ENCODE data around the gene CRNKL1.

CRNKL1 gene

DNA sequence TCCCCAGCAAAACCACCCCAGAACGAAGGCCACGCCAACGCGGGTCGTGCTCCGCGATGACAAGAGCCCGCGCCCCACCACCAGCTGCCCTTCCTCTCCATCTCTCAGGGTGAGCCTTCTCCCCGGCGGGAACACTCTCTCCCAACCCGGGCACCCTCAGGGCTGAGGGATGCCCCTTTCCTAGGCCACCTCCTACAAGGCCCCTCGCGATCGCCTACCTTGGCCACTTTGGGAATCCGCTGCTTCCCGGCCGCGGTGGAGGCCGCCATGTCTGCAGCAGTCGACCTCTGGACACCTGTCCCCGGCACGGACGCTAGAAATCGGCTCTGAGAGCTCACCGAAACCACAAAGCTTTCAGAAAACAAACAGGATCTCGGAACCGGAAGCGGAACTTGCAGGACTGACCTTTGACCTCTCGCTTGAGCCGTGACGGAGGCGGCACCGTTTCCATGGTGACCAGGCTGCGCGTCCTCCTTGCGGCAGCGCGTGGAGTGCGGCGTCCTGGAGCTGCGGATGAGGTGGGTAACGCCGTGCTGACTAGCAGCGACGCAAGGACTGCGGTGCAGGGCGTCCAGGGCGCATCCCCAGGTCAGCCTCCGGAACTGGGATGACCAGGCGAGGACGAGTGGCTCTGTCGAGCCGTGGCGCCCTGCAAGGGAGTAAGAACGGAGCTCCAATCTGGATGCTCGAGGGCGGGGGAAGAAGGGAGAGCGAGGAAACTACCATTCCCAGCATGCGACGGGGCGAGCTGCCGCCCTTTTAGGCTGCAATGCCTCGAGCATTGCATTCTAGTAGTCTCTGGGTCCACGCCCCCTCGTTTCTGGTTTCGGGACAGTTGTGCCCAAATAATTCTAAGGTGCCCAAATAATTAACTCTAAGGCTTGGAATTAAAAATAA lies at the start of gene CRNKL1, which contains the start of gene CFAP61:
Gene CRNKL1, minus strand, starts transcription at position 393 of the 897 bp plus-strand sequence. Its CDS starts 124 bp downstream, at position 269.
Gene CFAP61, plus strand, starts transcription at position 459 of the 897 bp plus-strand sequence. CDS start 4,122 bp downstream, outside the sequence.
- peak; percentile 78 for DNase-seq (ENCODE audit: low spot score)

DNA sequence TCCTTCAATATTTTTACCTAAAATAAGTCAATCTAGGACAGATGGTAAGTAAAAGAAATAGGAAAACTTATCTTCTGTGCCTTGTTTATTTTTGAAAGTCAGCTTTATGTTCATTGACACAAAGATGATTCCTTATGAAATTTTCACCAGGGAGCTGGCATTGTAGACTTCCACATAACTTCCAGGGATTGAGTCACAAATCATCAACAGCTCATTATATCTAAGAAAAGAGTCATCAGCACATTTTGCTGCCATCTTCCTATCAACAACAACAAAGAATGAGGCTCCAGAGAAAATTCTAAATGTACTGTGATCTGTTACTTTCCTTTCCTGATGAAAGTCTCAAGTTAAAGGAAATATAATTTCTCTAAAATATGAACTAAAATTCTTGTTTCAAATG lies 48.6 kb upstream of the CRNKL1 start:
- DNase-seq (ENCODE audit: low spot score): no peak

DNA sequence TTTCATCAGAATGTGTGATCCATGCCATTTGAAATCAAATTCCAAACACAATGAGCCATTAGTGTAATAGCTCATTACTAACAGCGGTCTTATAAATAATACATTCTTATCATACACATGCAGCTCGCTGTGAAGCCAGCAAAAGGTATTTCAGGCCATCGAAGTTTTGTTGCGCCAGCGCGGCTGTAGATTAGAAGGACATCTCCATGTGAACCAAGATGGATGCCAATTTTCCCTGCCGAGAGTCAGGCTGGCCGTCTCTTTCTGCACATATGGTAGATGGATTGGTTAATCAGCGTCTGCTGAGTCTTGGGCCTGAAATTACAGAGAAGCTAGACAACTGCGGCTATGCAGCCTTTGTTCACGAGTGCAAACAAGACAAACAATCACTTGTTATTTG lies 44.2 kb upstream of the CRNKL1 start:
- no peak for DNase-seq (ENCODE audit: low spot score)

DNA sequence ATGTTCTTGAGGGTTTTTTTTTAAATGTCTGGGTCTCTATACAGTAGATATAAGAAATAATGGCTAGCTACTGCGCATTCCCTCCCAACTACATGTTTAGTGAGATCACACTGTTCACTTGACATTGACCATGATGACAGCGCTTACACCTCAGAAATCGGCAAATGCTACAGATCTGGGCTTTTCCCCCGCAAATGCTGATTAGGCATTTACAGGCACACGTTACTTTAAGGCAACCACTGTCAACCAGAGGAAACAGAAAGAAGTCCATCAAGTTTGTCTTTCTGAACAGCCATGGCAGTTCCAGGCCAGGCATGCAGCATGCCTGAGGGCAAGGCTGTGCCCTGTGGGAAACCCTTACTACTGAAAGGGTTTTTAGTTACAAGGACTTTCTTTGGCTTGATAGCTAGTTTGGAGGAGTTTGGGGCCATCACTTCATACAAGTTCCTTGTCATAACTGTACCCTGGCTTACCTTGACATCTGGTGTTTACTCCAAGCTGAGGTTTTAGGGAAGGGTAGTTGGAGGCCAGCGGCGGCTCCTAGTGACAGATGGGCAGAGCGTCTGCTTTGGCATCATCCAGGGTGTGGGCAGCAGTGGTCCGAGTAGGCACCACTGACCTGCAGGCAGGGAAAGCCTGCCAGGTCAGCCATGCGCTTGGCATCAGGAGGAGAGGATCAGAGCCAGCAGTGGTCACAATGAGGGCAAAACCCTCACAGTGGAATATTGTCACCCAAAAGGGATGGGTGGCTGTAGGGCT lies 43.0 kb upstream of the CRNKL1 start:
- no peak for DNase-seq (ENCODE audit: low spot score)

DNA sequence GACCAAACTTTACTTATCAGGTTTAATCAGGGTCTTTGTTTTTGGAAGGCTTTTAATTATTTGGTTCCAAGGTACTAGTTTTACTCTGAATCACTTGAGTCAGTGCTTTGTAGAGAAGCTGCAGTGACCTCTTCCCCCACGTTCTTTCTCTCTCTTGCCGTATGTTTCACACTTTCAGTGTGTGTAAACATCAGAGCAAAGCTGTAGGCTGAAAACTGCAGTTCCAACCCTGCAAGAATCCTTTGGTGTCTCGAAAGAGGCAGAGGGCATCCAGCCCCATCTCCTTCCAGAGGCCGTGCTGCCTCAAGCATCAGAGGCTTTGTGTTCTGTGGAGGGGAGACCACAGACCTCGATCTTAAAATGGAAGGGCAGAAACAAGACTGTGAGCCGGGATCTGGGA lies 42.1 kb upstream of the CRNKL1 start:
- no peak for DNase-seq (ENCODE audit: low spot score)

DNA sequence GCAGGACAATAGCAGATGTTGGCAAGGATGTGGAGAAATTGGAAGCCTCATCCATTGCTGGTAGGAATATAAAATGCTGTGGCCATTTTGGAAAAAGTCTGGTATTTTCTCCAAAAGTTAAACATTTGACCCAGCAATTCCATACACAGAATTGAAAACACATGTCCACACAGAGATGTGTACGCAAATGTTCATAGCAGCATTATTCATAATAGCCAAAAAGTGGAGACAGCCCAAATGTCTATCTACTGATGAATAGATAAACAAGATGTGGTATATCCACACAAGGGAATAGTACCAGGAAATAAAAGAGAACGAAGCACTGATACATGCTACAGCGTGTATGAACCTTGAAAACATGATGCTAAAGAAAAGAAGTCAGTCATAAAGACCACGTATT lies 40.6 kb upstream of the CRNKL1 start:
- no peak for DNase-seq (ENCODE audit: low spot score)

DNA sequence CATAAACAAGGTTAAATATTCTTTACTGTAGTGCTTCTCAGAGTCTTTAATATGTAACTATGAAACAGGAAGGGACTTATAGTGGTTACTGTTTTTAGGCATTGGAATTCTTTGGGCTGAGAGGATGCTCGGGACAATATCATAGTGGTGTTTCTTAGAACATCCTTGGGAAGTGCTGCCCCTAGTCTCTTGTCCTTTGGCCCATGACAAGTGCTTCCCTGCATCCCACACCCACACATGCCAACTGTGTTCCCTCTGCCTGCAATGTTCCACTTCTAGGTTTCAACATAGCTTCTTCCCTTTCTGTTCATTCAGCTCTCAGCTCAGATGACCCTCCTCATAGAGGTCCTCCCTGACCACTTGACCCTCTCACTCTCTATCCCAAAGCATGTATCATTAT lies 37.7 kb upstream of the CRNKL1 start:
- no peak for DNase-seq (ENCODE audit: low spot score)

DNA sequence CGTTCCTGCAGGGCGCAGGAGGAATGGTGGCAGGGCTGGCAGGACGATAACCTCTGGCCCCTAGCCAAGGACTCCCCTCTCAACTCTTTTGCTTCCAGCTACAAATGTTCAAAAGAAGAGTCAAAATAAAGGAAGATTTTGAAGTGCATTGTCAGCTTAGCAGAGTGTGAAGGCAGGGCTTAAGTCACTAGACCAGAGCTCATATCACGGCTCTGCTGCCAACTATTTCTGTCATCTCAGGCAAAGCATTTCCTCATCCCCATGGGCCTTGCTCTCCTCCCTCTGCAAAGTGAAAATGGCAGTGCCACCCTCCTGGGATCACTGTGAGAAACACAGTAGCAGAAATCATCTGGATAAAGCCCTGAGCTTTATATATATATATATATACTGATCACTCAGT lies 36.8 kb upstream of the CRNKL1 start:
- DNase-seq (ENCODE audit: low spot score): no peak

DNA sequence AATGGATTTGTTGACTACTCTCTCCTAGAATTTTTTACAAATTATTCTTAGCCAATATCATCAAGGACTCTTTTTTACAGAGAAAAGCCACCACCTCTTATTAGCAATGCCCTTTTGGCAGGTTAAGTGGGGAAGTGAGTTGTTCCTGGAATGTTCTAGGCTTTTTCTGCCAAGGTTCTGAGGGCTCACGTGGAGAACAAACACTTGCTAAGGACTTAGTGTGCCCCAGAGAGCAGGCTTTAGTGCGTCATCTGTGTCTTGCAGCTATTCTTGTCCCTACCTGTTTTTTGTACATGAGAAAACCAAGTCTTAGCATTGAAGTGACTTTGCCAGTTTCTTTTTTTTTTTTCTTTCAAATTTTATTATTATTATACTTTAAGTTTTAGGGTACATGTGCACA lies 33.5 kb upstream of the CRNKL1 start:
- DNase-seq (ENCODE audit: low spot score): no peak

DNA sequence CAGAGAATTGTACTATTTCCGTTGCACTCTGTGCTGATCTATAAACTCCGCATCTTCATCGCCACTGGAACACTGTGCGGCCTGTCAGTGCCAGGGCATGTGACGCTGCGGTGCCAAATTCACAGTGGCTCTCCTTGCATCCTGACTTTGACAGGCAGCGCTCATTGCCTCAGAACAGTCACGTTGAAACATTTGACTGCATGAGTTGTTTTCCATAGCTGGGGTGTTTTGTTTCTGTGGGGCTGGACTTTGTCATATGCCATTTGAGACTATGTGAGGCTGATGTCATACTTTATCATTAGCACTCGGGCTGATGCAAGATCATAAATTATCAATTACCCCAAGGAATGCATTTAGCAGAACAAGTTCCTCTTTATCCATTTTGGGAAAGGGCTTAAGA lies 32.8 kb upstream of the CRNKL1 start:
- DNase-seq (ENCODE audit: low spot score): no peak

DNA sequence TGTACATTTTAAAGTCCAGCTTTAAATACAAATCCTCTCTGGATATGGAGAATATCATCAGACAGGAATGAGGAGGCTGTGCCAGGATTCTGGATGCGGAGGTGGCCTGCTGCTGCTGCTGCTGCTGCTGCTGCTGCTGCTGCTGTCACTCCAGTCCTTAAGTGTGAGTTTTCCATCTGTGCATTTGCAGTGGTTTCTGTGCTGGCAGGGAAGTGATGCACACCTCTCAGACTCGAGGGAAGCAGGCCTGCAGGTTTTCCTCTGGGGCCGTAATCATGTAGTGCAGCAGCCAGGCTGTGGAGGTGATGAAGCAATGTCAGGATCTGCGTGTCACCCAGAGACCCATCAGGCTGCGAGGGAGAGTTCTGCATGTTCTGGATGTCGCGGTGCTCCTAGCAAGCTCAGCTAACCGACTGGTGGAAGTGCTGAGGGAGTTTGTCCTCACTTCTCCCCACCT lies 32.1 kb upstream of the CRNKL1 start:
- no peak for DNase-seq (ENCODE audit: low spot score)

DNA sequence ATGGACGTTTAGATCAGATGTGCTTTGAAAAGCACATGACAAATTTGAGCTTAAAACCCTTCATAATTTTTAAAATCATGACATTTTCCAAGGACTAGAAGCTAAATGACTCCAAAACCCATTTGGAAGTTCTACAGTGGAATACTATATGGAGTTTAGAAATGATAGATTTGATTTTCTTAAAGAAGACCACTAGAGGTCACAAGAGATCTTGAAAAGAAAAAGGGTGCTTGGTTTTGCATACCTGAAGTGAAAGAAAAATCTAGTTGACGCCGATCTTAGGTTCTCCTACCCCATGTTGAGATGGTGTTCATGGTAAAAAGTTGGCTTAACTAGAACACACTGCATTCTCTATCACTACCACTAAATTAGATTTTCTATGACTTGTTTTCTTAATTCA lies 31.5 kb upstream of the CRNKL1 start:
- no peak for DNase-seq (ENCODE audit: low spot score)

DNA sequence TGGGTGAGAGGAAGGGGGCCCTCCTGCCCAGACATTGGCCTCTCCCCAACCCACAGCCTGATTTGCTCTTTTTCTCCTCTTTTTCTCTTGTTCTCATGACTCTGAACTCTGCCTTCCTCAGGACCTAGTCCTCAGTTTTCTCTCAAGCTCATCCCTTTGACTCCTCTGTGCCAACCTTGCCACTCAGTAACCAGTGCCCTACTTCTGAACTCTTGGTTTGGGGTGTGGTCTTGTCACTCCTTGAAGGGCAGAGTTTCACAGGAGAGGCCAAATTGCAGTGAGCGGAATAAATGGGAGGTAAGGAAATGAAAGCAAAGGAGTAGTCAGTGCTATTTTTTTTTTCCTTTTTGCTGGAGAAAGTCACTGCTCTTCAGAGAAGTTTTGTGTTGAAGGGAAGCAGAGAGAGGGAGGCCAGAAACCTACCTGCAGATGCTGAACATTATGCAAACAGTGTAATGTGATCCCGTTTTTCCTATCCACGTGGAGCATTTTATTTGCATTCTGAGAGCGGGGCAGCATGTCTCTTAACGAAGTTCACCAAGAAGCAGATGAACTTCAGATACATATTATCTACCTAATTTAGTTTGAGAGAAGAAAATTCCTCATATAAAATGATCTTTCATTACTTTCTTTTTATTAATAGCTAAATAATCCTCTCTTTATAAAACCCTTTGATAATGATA lies 27.0 kb upstream of the CRNKL1 start:
- DNase-seq (ENCODE audit: low spot score): no peak

DNA sequence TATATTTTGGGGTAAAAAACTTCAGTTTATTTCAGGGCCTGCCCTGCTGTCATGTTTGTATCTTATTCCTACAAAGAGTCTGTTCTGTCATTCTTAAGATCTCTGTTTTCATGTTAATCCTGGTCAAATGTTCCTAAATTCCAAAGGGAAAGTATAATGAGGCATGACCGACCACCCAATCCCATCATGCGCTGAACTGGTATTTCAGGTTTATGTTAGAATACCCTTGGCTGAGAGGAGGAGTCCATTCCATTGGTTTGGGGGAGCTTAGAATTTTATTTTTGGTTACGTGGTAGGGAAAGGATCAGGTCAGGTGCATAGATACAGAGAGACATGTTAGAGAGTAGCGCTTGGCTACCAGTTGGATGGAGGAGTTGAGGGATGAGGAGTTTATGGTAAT lies 25.8 kb upstream of the CRNKL1 start:
- DNase-seq (ENCODE audit: low spot score): no peak

DNA sequence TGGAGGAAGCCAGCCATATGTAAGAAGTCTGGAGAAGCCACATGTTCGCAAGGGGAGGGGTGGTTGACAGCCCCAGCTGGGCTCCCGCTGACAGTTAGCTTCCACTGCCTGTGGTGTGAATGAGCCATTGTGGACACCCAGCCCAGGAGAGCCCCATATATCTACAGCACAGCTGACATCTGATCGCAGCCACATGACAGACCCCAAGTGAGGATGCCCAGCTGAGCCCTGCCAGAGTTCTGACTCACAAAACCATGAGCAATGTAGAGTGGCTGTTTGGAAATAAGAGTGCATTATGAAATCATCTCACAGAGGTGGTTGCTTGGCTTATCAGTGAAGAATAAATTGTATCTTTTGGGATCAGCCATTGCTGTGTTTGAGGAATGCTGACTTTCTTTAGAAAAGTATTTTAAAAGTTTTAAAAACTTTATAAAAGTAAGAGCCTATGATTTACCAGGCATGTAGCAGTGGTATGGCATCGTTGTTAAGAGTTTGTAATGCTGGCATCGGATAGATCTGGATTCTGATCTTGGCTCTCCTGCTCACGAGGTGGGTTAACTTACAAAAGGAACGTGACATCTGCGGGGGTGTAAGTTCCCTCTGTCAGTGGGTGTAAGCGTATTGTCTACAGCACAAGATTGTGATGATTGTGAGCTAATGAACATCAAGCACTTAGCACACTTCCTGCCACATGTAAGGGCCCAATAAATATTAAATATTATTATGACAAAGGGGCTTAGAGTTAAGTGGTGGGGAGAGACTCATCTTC lies 24.2 kb upstream of the CRNKL1 start:
- DNase-seq (ENCODE audit: low spot score): no peak

DNA sequence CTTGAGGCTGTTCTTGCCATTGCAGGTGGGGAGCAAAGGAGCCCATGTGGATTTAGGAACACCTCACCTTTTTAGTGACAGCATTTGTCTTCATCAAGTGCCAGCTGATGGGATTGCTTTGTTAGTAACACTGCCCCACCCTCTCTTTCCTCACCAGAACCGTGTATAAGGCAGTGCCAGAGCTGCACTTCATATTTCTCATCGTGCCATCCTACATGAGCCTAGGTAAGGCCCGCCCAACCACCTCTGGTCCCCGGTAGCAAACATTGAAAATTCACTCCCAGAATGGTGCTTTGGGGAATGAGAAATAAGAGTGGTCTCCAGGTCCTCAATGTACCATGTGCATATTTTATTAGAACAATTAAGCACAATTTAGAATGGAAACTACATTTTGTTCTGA lies 22.8 kb upstream of the CRNKL1 start:
- no peak for DNase-seq (ENCODE audit: low spot score)

DNA sequence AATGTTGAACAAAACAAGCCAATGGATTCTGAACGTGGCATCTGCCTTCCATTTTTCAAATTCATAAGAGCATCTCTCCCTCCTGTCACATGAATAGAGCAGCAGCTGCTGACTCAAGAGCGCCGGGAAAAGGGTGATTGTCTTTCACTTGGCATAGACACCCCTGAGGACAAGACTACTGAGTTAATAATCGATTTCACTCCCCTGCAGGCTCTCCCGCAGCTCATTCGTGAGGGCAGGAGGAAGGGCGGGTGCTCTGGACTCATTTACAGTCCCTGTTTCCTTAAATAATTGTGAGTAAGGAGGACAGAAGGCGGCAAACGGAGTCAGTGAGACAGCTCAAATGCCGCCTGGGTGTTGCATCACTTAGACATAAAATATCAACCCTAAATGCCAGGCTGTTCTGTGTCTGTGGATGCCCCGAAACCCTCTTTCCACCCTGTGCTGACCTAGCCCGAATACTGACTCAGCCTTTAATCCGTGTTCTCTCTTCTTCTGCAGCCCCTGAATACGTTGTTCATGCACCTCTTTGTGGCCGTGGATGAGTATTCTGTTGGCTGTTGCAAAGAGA lies 21.6 kb upstream of the CRNKL1 start:
- DNase-seq (ENCODE audit: low spot score): no peak

DNA sequence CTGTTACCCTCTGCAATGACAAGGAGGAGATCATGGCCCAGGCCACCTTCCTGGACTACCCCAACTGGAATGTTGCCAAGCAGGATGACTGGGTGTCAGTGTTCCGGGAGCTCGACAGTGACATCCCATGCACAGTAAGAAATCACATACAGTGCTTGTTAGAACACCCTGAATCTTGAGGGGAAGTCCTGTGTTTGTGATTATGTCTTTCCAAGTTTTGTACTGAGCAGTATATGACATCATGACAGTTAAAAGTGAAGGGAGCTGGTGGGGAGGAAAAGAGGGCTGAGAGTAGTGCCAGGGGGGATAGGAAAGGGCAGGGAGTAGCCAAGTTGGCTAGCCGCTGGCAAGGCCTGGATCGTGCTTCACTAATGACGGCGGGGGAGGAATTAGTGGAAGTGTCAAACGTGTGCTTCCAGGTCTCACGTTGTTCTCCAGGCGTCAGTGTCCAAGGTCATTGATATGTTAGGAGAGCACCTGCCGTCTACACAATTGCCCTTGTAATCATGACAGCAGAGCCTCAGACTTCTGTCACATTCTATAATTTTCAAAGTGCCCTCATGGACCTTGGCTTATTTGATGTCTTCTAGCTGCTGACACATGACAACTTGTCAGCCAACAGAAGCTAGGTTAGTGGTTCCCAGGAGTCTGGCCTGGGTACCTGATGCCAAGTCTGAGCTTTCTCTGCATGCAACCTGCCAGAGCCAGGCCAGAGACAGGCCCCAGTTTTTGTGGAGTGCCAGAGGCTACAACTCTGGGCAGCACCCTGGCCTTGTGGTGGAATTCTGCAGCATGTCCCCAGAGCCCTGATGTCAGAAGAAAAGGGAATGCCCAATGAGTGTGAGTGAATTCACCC lies 18.8 kb upstream of the CRNKL1 start:
- no peak for DNase-seq (ENCODE audit: low spot score)

DNA sequence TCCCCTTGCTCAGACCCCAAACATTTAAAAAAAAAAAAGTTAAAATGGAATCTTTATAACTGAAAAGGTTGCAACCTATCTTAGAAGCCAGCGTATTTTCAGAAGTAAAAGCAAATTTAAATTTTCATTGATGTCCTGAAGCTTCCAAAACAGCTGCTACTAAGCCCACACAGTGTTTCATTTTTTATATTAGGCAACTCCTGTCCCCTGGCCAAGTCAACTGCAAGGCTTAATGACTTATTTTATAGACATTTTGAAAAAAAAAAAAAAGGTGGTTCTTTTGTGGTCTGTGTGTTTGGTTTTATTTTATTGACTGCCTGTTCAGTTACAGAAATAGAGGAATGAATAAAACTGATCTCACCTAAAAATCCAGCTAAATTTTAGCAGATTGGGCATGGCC lies 13.1 kb upstream of the CRNKL1 start:
- no peak for DNase-seq (ENCODE audit: low spot score)

DNA sequence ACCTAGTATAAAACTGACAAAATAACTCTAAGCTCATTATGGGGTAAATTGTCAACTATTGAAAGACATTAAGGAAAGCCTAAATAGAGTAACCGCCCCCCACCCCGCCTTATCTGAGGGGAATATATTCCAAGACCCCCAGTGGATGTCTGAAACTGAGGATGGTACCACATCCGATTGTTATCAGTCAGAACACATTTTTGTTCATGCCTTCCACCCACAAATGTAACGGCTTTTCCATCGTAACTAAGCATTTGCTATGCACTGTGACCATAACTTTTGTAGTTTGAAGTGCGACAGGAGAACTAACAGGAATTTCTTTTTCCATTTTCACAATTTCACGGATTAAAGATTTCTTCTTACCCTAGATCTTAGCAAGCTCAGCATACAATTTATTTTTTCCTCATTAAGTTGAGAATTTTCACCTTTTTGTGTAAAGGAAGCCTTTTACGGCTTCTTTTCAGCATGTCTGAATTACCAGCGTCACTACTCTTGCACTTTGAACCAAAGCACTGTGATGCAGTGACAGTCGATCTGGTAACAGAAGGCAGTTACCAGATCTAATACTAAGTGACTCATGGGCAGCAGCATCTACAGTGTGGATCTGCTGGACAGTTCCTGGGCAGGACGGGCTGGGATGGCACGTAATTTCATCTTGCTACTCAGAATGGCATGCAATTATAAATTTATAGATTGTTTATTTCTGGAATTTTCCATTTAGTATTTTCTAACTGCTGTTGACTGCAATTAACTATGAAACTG lies 11.9 kb upstream of the CRNKL1 start:
- no peak for DNase-seq (ENCODE audit: low spot score)

All from HuH-7.5 (cell line).